ENCODE results near the gene SFMBT2.

SFMBT2 gene

GRCh38 chr10:7435674-7436073 lies 24.8 kb upstream of the SFMBT2 start:
- TF ChIP-seq, protein P1, sequence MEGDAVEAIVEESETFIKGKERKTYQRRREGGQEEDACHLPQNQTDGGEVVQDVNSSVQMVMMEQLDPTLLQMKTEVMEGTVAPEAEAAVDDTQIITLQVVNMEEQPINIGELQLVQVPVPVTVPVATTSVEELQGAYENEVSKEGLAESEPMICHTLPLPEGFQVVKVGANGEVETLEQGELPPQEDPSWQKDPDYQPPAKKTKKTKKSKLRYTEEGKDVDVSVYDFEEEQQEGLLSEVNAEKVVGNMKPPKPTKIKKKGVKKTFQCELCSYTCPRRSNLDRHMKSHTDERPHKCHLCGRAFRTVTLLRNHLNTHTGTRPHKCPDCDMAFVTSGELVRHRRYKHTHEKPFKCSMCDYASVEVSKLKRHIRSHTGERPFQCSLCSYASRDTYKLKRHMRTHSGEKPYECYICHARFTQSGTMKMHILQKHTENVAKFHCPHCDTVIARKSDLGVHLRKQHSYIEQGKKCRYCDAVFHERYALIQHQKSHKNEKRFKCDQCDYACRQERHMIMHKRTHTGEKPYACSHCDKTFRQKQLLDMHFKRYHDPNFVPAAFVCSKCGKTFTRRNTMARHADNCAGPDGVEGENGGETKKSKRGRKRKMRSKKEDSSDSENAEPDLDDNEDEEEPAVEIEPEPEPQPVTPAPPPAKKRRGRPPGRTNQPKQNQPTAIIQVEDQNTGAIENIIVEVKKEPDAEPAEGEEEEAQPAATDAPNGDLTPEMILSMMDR (IDR thresholded peaks at IDR 0.05; ENCODE audit: control insufficient read depth, extremely low read depth, insufficient read depth) = no peak
- H3K4me3 ChIP-seq (ENCODE audit: low read depth, low read length) = no peak overlapping the region
- no peak for DNase-seq (ENCODE audit: low read depth)

DNA sequence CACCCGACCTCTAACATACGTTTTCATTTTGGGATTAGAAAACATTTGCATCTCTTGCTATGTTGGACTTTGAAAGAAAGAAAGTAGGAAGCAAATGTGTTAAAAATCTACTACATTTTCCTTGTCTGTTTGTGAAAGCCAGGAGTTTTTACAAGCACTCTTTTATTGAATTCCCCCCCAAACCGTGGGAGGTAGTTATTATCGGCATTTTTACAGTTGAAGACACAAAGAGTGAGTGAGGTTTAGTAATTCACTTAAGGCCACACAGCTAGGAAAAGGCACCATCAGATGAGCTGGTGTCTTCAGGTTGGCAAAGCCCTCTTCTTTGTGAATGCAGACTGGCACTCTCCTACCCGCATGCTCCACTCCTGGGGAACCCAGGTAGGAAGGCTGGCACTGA lies 23.5 kb upstream of the SFMBT2 start:
- TF ChIP-seq, protein P1 (IDR thresholded peaks at IDR 0.05; ENCODE audit: control insufficient read depth, extremely low read depth, insufficient read depth) = no peak
- DNase-seq (ENCODE audit: low read depth) = no peak
- H3K4me3 ChIP-seq (ENCODE audit: low read depth, low read length) = no peak overlapping the region

DNA sequence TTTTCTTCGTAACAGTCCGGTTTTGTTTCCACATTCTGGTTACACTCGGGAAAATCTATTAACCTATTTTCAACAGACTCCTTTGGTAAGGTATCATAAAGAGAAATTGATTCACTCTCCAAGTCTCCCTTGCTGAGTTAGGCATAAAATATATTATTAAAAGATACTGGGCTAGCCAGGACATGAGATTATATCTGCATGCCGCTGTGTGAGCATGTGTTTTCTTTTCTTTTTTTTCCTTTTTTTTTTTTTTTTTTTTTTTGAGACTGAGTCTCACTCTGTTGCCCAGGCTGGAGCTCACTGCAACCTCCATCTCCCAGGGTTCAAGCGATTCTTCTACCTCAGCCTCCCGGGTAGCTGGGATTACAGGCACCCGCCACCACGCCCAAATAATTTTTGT lies 23.0 kb upstream of the SFMBT2 start:
- TF ChIP-seq, protein P1 (IDR thresholded peaks at IDR 0.05; ENCODE audit: control insufficient read depth, extremely low read depth, insufficient read depth) = no peak
- no peak for DNase-seq (ENCODE audit: low read depth)
- H3K4me3 ChIP-seq (ENCODE audit: low read depth, low read length) = peak overlapping the region; percentile 26

DNA sequence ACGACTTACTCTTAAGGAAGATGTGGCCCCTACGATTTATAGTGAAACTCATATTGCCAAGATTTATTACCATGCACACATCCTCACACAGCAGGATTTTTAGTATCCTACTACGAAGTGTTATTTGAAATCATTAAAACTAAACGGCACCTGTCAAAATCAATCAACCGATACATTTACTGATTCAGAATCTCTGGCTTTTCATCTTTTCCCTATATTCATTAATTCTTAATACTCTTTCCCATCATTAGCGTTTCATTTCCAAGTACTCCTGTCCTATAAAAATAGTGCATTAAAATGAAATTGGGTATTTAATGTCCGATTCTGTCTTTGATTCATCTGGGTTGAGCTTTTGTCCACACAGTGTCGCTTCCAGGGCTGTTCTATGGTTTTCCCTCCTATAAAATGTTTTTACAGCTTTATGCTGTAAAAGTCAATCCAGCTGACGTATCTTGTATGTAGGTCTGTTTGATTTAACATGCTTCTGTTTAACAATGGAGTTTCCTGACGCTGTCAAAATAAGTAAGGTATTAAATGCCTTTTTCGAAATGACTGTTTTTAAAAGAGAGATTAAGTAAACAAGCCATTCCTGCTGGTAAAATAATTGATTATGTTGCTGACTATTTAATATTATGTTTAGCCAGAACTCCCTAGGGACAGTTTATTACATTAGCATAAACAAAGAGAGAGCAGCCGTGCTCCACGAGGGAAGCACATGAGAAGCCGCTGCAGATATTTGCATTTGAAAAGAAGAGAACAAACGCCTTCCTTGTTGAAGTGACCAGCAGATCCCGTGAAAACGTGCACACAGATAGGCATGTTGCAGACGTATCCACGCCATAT lies 22.3 kb upstream of the SFMBT2 start:
- TF ChIP-seq, protein P1 (IDR thresholded peaks at IDR 0.05; ENCODE audit: control insufficient read depth, extremely low read depth, insufficient read depth) = no peak
- peak; percentile 71 for DNase-seq (ENCODE audit: low read depth)
- peak overlapping the region; percentile 26 for H3K4me3 ChIP-seq (ENCODE audit: low read depth, low read length)

DNA sequence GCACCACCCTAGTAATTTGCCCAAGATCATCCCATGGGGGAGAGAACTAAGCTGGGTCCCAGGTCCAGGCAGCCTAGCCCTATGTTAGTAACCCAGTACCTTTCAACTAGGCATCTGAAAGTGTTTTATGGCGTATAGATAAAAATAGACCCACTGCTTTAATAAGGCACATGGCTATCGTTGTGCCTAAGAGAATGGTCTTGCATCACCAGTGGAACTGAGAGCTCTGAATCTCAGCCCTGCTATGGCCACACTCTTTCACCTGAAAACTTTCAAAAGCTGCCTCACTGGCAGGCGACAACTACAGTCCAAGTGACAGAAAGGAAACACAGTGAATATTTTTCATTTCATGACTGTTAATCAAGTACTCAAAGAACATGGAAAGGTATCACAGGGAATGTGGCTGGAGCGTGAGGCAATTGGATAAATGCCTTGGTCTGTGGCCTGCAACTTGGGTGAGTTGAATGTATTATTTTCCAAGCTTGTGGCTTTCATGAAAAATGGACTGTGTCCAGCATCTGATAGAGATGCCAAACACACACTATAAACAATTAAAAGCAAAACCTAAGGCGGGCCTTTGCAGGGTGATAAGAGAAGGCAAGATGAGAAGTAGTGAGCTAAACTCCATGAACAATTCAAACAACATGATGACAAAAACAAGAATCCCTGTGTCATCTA lies 18.0 kb upstream of the SFMBT2 start:
- no peak for DNase-seq (ENCODE audit: low read depth)
- H3K4me3 ChIP-seq (ENCODE audit: low read depth, low read length) = no peak overlapping the region
- TF ChIP-seq, protein P1 (IDR thresholded peaks at IDR 0.05; ENCODE audit: control insufficient read depth, extremely low read depth, insufficient read depth) = no peak

DNA sequence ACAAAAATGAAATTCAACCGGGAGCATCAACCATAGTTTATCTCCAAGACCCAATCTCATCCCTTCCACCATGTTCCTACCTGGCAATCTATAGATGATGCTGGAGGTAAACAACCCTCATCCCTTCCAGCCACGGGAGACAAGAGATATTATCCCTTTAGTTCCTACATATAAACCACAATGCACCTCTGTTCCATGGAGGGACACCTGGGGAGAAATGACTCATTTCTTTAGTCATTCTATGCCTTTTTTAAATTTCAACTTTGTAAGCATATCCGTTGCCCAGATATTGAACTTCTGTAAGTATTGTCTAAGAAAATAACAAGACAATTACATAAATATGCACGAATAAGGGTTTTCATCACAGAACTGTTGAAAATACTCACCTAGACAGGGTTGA lies 15.5 kb upstream of the SFMBT2 start:
- no peak for DNase-seq (ENCODE audit: low read depth)
- TF ChIP-seq, protein P1 (IDR thresholded peaks at IDR 0.05; ENCODE audit: control insufficient read depth, extremely low read depth, insufficient read depth) = no peak
- H3K4me3 ChIP-seq (ENCODE audit: low read depth, low read length) = no peak overlapping the region

All from LNCaP clone FGC (cell line).